ENCODE results near the gene RIN3. TPM values are rescaled to one million over a fixed set of nuclear protein-coding genes. Genes with fewer than 3 reads are reported as not detected.

RIN3 gene
- total and polyA plus RNA-seq, 2 experiments from 2014 or later, result 3.5 to 5.4 TPM

DNA sequence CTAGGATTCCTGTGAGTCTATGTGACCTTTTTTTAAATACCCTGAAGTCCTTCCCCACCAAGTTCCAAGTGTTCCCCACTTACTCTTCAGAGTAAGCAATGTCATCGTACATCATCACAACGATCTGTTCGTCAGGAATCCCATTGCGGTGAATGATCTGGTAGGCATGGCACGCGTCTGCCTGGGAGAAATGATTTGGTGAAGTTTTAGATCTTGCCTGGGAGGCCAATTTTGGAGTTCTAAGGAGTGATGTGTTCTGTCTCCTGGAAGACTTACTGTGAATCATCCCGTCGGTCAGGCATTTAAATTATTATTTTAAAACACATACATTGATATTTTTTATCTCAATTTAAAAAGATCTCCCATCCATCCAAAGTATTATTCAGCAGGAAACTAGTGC lies 205.1 kb downstream of the RIN3 start:
- DNase-seq (ENCODE audit: low read depth in 1 of 2, low spot score in 1 of 2), result no peak
- no peaks in the 10 kb centered on the region for H3K27me3 ChIP-seq
- no peak overlapping the region for H3K27ac ChIP-seq
- H3K9me3 ChIP-seq (ENCODE audit: low read depth), result no peaks in the 10 kb centered on the region
- TF ChIP-seq, protein P1, sequence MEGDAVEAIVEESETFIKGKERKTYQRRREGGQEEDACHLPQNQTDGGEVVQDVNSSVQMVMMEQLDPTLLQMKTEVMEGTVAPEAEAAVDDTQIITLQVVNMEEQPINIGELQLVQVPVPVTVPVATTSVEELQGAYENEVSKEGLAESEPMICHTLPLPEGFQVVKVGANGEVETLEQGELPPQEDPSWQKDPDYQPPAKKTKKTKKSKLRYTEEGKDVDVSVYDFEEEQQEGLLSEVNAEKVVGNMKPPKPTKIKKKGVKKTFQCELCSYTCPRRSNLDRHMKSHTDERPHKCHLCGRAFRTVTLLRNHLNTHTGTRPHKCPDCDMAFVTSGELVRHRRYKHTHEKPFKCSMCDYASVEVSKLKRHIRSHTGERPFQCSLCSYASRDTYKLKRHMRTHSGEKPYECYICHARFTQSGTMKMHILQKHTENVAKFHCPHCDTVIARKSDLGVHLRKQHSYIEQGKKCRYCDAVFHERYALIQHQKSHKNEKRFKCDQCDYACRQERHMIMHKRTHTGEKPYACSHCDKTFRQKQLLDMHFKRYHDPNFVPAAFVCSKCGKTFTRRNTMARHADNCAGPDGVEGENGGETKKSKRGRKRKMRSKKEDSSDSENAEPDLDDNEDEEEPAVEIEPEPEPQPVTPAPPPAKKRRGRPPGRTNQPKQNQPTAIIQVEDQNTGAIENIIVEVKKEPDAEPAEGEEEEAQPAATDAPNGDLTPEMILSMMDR (IDR thresholded peaks at IDR 0.05; ENCODE audit: low read depth, low read length), result no peak
- peaks cover 9% of the 10 kb centered on the region for H3K36me3 ChIP-seq
- peaks cover 8% of the 10 kb centered on the region for H3K4me1 ChIP-seq (ENCODE audit: low read depth)
- H3K4me3 ChIP-seq, result no peak overlapping the region

DNA sequence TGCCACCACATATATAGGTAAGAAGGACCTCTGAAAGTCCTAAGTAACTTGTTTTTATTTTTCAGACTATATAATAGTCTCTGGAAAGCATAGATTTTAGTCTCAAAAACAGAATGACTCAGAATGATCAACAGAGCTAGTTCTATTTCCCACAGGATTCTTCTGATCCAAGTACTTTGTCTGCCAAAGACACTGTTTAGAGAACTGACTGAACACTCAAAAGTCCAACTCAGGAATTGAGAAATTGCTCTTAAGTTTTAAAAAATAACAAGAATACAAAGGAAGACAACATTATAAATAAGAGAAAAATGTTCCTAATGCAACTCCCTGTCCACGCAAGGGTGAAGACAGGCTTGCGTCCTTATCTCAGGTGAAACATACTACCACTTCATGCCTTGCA lies 205.8 kb downstream of the RIN3 start:
- no peak for DNase-seq (ENCODE audit: low read depth in 1 of 2, low spot score in 1 of 2)
- Histone ChIP-seq H3K9me3 (ENCODE audit: low read depth) (no peaks in the 10 kb centered on the region), H3K27ac (peak overlapping the region; percentile 44), H3K27me3 (no peaks in the 10 kb centered on the region), H3K4me1 (ENCODE audit: low read depth) (peaks cover 8% of the 10 kb centered on the region), H3K36me3 (peaks cover 5% of the 10 kb centered on the region), H3K4me3 (no peak overlapping the region)
- TF ChIP-seq, protein P1 (IDR thresholded peaks at IDR 0.05; ENCODE audit: low read depth, low read length), result no peak

DNA sequence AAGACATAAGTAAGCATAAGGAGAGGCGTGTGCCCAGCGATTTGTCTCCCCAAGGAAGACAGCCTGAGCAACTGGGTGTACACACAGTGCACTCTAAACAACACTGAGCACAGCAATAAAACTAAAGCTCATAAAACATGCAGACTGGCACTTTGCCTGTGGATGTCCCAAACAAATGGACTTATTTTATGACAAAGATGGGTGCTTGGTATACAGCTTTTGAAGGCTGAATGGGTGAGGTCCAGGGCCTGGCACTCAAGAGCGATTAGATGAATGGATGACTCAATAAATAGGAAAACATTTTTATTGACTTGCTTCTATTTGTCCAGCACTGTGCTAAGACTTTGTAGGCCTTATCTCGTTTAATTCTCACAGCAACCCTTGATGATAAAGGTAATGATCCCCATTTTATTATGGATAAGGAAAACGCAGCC lies 206.3 kb downstream of the RIN3 start:
- H3K27ac ChIP-seq, result peak overlapping the region; percentile 44
- no peak overlapping the region for H3K4me3 ChIP-seq
- H3K9me3 ChIP-seq (ENCODE audit: low read depth), result no peaks in the 10 kb centered on the region
- H3K27me3 ChIP-seq, result no peaks in the 10 kb centered on the region
- H3K36me3 ChIP-seq, result peaks cover 5% of the 10 kb centered on the region
- no peak for DNase-seq (ENCODE audit: low read depth in 1 of 2, low spot score in 1 of 2)
- TF ChIP-seq, protein P1 (IDR thresholded peaks at IDR 0.05; ENCODE audit: low read depth, low read length), result no peak
- peaks cover 10% of the 10 kb centered on the region for H3K4me1 ChIP-seq (ENCODE audit: low read depth)

DNA sequence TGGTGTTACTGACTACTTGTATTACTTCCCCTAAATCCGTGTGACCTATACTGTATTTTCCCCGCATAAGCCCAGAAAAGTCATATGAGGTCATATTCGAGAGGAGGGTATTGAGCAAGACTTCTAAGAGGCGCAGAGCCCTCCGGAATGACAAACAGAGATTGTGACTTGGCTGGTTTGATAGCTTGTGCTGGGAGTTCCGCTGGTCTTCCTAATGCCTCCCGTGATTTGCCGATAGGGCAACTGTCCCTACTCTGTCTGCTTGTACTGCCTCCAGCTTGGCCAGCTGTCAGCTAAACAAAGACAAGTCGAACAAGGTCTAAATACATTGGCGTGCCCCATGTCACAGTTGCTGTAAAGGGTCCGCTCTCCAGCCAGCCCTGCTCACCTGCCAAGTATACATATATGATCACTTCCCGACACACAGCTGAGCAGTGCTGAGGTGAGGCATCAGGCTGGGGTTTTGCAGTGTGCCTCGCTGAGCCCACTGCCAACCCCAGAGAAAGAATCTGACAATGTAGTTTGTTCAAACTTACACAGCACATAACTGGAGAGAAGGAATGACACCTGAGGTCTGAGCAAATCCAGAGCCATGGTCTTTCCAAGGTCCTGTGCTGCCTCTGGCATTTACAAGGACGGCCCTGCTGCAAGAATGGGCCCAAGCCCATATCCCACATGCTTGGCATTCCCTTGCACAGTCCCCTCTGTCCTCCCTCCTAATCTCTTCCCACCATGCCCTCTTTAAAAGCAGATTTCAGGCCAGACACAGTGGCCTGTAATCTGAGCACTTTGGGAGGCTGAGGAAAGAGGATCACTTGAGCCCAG lies 211.1 kb downstream of the RIN3 start:
- peaks cover 5% of the 10 kb centered on the region for H3K36me3 ChIP-seq
- peaks cover 29% of the 10 kb centered on the region for H3K4me1 ChIP-seq (ENCODE audit: low read depth)
- TF ChIP-seq, protein P1 (IDR thresholded peaks at IDR 0.05; ENCODE audit: low read depth, low read length), result no peak
- no peaks in the 10 kb centered on the region for H3K9me3 ChIP-seq (ENCODE audit: low read depth)
- DNase-seq (ENCODE audit: low read depth in 1 of 2, low spot score in 1 of 2), result peak; percentile 32 to 77
- H3K27ac ChIP-seq, result peak overlapping the region; percentile 91
- H3K27me3 ChIP-seq, result no peaks in the 10 kb centered on the region
- no peak overlapping the region for H3K4me3 ChIP-seq

DNA sequence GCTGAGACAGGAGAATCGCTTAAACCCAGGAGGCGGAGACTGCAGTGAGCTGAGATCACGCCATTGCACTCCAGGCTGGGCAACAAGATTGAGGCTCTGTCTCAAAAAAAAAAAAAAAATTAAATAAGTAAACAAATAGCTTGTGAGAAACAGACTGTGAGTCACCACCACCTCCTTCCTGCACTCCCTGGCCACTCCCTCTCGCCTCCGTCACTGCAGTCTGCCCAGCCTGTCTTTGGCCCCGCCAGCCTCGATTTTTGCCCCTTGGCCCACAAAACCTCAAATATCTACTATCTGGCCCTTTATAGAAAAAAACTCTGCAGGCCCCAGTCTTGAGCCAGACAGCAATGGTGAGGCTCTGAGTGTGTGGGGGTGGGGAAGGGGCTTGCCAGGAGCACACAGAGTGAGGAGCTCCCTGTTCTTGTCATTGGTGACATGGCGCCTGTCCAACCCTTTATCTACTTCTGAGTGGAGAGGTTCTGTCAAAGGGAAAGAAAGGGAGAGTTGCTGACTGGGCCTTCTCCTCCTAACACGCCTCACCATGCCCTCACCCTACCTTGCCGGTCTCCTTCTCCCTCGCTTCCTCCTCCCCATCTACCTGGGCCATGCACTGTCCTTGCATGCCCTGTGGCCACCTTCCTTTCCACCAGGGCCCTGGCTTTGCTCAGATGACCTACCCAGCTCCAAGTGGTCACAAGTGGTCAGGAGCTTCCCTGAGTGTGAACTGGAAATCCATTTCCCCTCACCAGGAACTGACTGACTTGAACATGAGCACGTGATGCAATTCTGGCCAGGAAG lies 212.8 kb downstream of the RIN3 start:
- Histone ChIP-seq H3K4me1 (ENCODE audit: low read depth) (peaks cover 29% of the 10 kb centered on the region), H3K36me3 (peaks cover 5% of the 10 kb centered on the region), H3K27me3 (no peaks in the 10 kb centered on the region), H3K27ac (peak overlapping the region; percentile 91), H3K9me3 (ENCODE audit: low read depth) (no peaks in the 10 kb centered on the region), H3K4me3 (no peak overlapping the region)
- DNase-seq (ENCODE audit: low read depth in 1 of 2, low spot score in 1 of 2), result peak in 1 of 2 donors; percentile 97
- TF ChIP-seq, protein P1 (IDR thresholded peaks at IDR 0.05; ENCODE audit: low read depth, low read length), result no peak

Measured in cardiac muscle cell (in vitro differentiated cells and primary cell).